Measurements from ENCODE around the gene FBXL17.

The FBXL17 gene

GRCh38 chr5:108090946-108091345 is 291.0 kb downstream of the FBXL17 start:
- TF ChIP-seq CTCF (conservative IDR thresholded peaks at IDR 0.05; ENCODE audit: low read length) (no peak), EZH2phosphoT487 (IDR thresholded peaks at IDR 0.05; ENCODE audit: borderline replicate concordance) (no peak)
- no peaks in the 10 kb centered on the region for H3K9me2 ChIP-seq (replicated peaks; ENCODE audit: low read depth, low read length)
- no peaks in the 10 kb centered on the region for H3K79me2 ChIP-seq (ENCODE audit: insufficient read depth, low read length)

GRCh38 chr5:108084105-108084504 is 297.8 kb downstream of the FBXL17 start:
- Histone ChIP-seq H3K9ac (ENCODE audit: low read depth, low read length, poor library complexity, severe bottlenecking) (no peak overlapping the region), H3K9me2 (replicated peaks; ENCODE audit: low read depth, low read length) (no peaks in the 10 kb centered on the region), H3K27me3 (ENCODE audit: insufficient read depth, low read length, poor library complexity, severe bottlenecking) (no peaks in the 10 kb centered on the region), H3K79me2 (ENCODE audit: insufficient read depth, low read length) (no peaks in the 10 kb centered on the region), H3K4me2 (ENCODE audit: low read depth, low read length, poor library complexity, severe bottlenecking) (no peak overlapping the region), H2AFZ (ENCODE audit: low read length) (no peak overlapping the region), H3K9me3 (ENCODE audit: insufficient read depth, low read depth, low read length) (no peaks in the 10 kb centered on the region), H3F3A (ENCODE audit: low read depth) (no peaks in the 10 kb centered on the region), H3K4me3 (ENCODE audit: low read length, poor library complexity, severe bottlenecking) (no peak overlapping the region), H4K20me1 (ENCODE audit: insufficient read depth, low read length, poor library complexity, severe bottlenecking) (no peaks in the 10 kb centered on the region), H3K4me1 (ENCODE audit: insufficient read depth, low read length, poor library complexity, severe bottlenecking) (no peaks in the 10 kb centered on the region), H3K36me3 (ENCODE audit: insufficient read depth, low read length) (no peaks in the 10 kb centered on the region)
- TF ChIP-seq CTCF (conservative IDR thresholded peaks at IDR 0.05; ENCODE audit: low read length) (no peak), EZH2phosphoT487 (IDR thresholded peaks at IDR 0.05; ENCODE audit: borderline replicate concordance) (no peak)

More at GRCh38 chr5:108090946-108091345, 291.0 kb downstream of the FBXL17 start:
- Histone ChIP-seq H3K27me3 (ENCODE audit: insufficient read depth, low read length, poor library complexity, severe bottlenecking) (no peaks in the 10 kb centered on the region), H2AFZ (ENCODE audit: low read length) (no peak overlapping the region), H3K4me2 (ENCODE audit: low read depth, low read length, poor library complexity, severe bottlenecking) (no peak overlapping the region), H3F3A (ENCODE audit: low read depth) (no peaks in the 10 kb centered on the region), H3K4me1 (ENCODE audit: insufficient read depth, low read length, poor library complexity, severe bottlenecking) (no peaks in the 10 kb centered on the region), H3K36me3 (ENCODE audit: insufficient read depth, low read length) (no peaks in the 10 kb centered on the region), H3K4me3 (ENCODE audit: low read length, poor library complexity, severe bottlenecking) (no peak overlapping the region), H3K9ac (ENCODE audit: low read depth, low read length, poor library complexity, severe bottlenecking) (no peak overlapping the region), H4K20me1 (ENCODE audit: insufficient read depth, low read length, poor library complexity, severe bottlenecking) (no peaks in the 10 kb centered on the region), H3K9me3 (ENCODE audit: insufficient read depth, low read depth, low read length) (no peaks in the 10 kb centered on the region)

GRCh38 chr5:108083232-108083631 is 298.7 kb downstream of the FBXL17 start:
- H3K4me2 ChIP-seq (ENCODE audit: low read depth, low read length, poor library complexity, severe bottlenecking) = no peak overlapping the region
- TF ChIP-seq CTCF (conservative IDR thresholded peaks at IDR 0.05; ENCODE audit: low read length) (no peak), EZH2phosphoT487 (IDR thresholded peaks at IDR 0.05; ENCODE audit: borderline replicate concordance) (no peak)
- H3K36me3 ChIP-seq (ENCODE audit: insufficient read depth, low read length) = no peaks in the 10 kb centered on the region
- no peaks in the 10 kb centered on the region for H3F3A ChIP-seq (ENCODE audit: low read depth)
- H3K9me3 ChIP-seq (ENCODE audit: insufficient read depth, low read depth, low read length) = no peaks in the 10 kb centered on the region
- H3K9ac ChIP-seq (ENCODE audit: low read depth, low read length, poor library complexity, severe bottlenecking) = no peak overlapping the region
- no peaks in the 10 kb centered on the region for H3K9me2 ChIP-seq (replicated peaks; ENCODE audit: low read depth, low read length)
- no peak overlapping the region for H3K4me3 ChIP-seq (ENCODE audit: low read length, poor library complexity, severe bottlenecking)
- H3K79me2 ChIP-seq (ENCODE audit: insufficient read depth, low read length) = no peaks in the 10 kb centered on the region
- no peaks in the 10 kb centered on the region for H4K20me1 ChIP-seq (ENCODE audit: insufficient read depth, low read length, poor library complexity, severe bottlenecking)
- no peaks in the 10 kb centered on the region for H3K4me1 ChIP-seq (ENCODE audit: insufficient read depth, low read length, poor library complexity, severe bottlenecking)
- H2AFZ ChIP-seq (ENCODE audit: low read length) = no peak overlapping the region
- H3K27me3 ChIP-seq (ENCODE audit: insufficient read depth, low read length, poor library complexity, severe bottlenecking) = no peaks in the 10 kb centered on the region
